HG02943 (cell line): ENCODE data around the gene SPOCK1.
"Not testable (repeated sequence)": the region's sequence is repeated elsewhere in the genome, so short reads cannot be mapped to it uniquely, and the experiment has no call there.

Experiments used
- ATAC-seq: cut with Tn5 transposase; IDR thresholded peaks from one replicate; pipeline ENCODE4 v1.9.1; 2021; ENCODE audit warnings: mild to moderate bottlenecking, low read depth, moderate library complexity; ENCODE audit not compliant: unreplicated experiment

The SPOCK1 gene

GRCh38 chr5:137245438-137245837 is 253.7 kb downstream of the SPOCK1 start:
- no peak for ATAC-seq

GRCh38 chr5:137240285-137240684 is 258.8 kb downstream of the SPOCK1 start:
- no peak for ATAC-seq

- ATAC-seq: no peak
Observed at GRCh38 chr5:137236849-137237507, 262.1 kb downstream of the SPOCK1 start.

DNA sequence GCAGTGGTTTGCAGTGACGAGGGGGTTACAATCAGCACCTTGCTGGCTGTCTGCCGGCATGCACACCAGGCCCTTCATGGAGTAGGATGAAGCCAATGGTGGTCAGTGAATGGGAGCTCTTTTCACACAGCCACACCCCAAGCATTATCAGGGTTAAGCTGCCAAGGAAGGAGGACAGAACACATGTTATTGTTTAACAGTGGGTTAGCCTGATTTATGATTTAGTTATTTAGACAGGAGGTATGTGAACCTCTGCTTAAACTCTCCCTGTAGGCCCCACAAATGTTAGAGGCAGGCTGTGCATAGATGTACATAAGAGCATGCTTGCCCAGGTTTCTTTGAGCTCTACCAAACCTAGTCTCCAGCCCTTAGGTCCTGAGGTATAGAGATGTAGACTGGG is 262.9 kb downstream of the SPOCK1 start:
- no peak for ATAC-seq

GRCh38 chr5:137234973-137235943 is 263.9 kb downstream of the SPOCK1 start:
- ATAC-seq: no peak

DNA sequence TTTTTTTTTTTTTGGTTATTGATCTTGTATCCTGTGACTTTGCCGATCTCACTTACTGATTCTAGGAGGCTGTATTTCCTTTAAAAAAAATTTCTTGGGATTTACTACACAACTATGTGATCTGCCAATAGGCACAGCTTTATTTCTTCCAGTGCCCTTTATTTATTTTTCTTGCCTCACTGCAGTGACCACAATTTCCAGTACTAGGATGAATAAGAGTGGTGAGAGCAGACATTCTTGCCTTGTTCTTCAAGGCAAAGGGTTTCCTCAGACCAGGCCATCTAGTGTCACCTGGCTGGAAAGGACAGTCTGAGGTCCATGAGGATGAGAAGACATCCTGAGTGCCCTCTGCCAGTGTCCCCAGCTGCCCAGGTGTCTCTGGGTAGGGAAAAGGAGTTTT is 265.4 kb downstream of the SPOCK1 start:
- ATAC-seq: no peak

DNA sequence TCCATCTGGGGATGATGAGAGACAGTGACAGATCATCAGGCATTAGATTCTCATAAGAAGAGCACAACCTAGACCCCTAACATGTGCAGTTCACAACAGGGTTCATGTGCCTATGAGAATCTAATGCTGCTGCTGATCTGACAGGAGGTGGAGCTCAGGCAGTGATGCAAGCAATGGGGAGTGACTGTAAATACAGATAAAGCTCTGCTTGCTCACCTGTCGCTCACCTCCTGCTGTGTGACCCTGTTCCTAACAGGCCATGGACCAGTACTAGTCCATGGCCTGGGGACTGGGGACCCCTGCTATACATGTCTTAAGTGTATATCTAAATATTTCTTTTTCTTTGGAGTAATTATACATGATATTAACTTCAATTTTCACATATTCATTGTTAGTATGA is 265.8 kb downstream of the SPOCK1 start:
- not testable (repeated sequence) for ATAC-seq

DNA sequence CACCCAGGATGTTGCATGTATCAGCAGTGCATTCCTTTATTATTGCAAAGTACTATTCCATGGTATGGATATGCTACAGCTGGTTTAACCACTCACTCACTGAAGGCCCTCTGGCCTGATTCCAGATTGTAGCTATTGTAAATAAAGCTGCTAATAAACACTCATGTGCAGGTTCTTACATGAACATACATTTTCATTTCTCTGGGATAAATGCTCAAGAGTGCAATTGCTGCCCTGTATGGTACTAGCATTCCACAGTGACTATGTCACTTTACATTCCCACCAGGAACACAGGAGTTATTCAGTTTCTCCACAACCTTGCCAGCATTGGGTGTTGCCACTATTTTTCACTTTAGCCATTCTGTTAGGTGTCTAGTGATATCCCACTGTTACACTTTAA is 267.6 kb downstream of the SPOCK1 start:
- ATAC-seq: no peak

- ATAC-seq: no peak
Observed at GRCh38 chr5:137228816-137229215, 270.3 kb downstream of the SPOCK1 start.

DNA sequence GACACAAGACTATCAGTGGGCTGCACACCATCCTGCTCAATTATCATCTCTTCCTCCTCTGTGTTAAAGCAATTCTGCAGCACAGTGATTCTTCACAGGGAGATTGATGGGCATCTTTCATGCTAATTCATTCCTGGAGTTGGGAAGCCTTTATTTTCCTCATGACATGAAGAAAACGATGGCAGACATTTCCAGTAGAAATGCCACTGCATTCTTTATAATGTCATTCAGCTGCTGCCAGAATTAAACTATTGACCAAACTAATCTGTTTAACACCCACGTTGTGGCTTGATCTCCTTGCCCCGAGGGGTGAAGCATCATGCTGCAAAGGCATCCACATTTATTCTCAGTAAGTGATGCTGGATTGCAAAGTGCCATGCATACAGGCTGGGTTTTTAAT is 273.0 kb downstream of the SPOCK1 start:
- no peak for ATAC-seq

DNA sequence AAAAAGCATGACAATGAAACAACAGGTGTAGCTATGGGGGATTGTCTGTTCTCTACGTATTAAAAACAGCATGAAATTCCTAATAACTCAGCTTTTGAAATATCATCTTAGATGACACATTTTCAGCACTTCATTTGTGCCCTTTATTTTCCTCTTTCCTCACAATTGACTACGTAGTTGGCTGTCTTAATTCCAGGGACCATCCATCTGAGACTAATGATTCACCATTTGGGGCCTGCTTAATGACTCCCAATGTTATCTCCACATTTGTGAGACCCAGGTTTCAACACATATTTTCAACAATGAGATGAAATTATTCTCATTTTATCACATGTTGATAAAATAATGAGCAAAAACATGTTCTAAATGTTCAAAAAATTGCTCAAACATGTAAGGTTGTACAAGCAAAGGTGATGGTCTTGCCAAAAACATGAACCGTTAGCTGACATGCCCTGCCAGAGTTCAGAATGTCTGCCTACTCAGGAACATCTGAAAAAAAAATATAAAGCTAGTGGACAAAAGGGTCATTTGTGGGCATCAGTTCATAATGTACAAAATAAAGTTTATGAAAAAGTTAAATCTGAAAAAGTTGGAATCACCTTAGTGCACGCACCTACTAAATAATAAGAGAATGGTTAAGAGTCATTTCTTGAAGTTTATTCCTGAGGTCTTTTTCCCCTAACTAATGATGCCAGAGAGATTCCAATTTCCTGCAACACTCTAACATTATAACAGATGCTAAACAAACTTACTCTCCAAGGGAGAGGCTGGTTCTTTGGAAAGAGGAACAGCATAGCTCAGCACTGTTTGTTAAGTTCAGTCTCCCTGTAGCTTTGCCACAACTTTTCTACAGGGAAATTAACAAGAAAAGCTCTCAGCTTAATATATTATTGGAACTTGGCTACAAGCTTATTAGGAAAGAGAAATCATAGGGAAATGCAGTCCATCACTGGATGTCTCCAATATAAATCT is 275.5 kb downstream of the SPOCK1 start:
- ATAC-seq: no peak

DNA sequence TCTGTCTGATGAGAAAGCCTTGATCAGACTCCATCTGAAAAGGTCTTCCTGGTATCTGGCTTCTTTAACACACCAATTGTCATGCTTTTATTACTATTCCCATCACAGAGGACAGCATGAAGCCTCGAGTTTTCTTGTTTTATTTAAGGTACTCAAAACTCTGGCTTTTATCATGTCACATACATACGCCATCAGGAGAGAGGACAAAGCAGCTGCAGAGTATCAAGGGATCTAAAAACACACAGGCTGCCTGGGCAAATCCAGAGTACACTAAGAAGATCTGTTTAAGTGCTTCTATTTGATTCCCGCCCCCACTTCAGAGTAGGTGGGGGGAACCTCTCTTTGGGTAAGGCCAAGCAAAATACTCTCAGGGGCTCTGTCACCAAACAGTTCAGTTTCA is 277.2 kb downstream of the SPOCK1 start:
- no peak for ATAC-seq

- ATAC-seq: no peak
Observed at GRCh38 chr5:137220523-137220927, 278.6 kb downstream of the SPOCK1 start.

DNA sequence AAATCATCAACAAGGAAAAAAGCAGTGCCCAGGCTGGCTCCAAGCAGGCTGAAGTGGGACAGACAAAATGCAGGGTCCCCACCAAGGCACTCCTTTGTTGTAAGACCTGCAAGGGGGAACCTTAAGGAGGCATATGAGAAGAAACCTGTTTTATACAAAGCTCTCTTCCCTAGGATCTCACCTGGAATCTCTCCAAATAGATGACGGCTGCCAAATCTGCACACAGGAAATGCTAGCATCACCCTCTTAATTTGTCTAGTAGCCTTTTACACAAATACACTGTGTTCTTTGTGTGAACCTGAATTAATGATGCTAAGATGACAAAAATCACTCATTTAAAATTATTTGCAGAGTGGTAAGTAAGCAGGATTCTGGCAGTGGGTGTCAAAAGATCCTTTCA is 280.2 kb downstream of the SPOCK1 start:
- ATAC-seq: no peak

DNA sequence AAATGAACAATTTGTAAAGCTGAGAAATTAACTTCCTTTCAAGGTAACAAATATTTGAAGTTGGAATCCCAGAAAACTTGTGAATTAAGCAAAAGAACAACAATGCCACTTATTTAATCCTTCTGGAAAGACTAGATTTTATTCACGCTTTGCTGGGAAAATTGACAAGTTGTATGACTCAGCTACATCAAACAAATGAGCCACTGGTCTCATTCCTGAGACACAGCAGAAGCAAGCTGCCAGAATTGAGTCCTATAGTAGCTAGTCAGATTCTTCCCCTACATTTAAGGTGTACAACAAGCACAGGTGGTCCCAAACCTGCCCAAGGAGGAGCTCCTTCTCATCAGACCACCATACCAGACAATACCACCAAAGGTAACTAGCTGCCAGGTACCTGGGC is 280.7 kb downstream of the SPOCK1 start:
- ATAC-seq: no peak

- ATAC-seq: no peak
Observed at GRCh38 chr5:137217599-137218200, 281.4 kb downstream of the SPOCK1 start.

- no peak for ATAC-seq
Observed at GRCh38 chr5:137216976-137217598, 282.0 kb downstream of the SPOCK1 start.

GRCh38 chr5:137215780-137216179 is 283.3 kb downstream of the SPOCK1 start:
- ATAC-seq: no peak

DNA sequence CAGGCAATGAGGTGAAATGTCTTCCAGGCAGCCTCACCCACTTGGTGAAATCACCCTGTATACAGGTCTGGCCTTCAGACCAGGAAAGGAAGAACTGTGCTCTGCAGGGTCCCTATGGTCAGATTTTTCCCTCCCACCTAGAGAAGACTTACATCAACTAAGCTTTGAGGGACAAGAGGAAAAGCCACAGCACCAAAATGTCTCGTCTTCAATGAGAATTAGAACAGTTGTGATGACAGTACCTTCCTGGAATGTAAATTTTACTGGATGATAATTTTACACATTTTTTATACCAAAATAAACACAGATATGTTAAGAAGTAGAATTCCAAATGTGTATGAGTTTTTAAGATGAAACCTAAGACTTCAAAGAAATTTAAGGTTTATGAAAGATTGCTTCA is 283.9 kb downstream of the SPOCK1 start:
- no peak for ATAC-seq
